Peyer's patch (tissue), 4 donors: ENCODE data around the gene MAP2K2. TPM values are rescaled to one million over a fixed set of nuclear protein-coding genes. Genes with fewer than 3 reads are reported as not detected.
A peak's percentile ranks its signal among the peaks of the same experiment; 100 is the strongest.

Source experiments
- DNase-seq, 3 donors: peaks; one replicate each; pipeline ENCODE4 v3.0.0-alpha.2; 2017 to 2019
- H3K27ac ChIP-seq, 4 donors: fragments of 200-600 bp; sonication (generic); one replicate each; pipeline ENCODE4 v1.5.1; 2016 to 2019
- H3K27me3 ChIP-seq, 2 donors: fragments of 200-600 bp; sonication (generic); one replicate each; pipeline ENCODE4 v1.5.1; 2019
- H3K36me3 ChIP-seq, 3 donors: fragments of 200-600 bp; sonication (generic); one replicate each; pipeline ENCODE4 v1.5.1; 2016 to 2019
- H3K4me1 ChIP-seq, 4 donors: fragments of 200-600 bp; sonication (generic); one replicate each; pipeline ENCODE4 v1.5.1; 2016 to 2019
- H3K4me3 ChIP-seq, 4 donors: fragments of 200-600 bp; sonication (generic); 1 replicate in 3 of 4; 2 replicates in 1 of 4; pipeline ENCODE4 v1.5.1; 2016 to 2019; ENCODE audit warnings: mild to moderate bottlenecking in 1 of 4
- H3K9me3 ChIP-seq, 4 donors: fragments of 200-600 bp; sonication (generic); one replicate each; pipeline ENCODE4 v1.5.1; 2016 to 2019; ENCODE audit warnings: mild to moderate bottlenecking in 1 of 4
- CTCF ChIP-seq, 6 experiments: fragments of 450-650 bp in 4 of 6; fragments of 200-600 bp in 2 of 6; sonication (generic) in 1 of 6; IDR thresholded peaks; one replicate each; pipeline ENCODE4 v1.5.1; 2017 to 2019; ENCODE audit warnings: antibody characterized with exemption in 6 of 6, mild to moderate bottlenecking in 3 of 6, moderate library complexity in 1 of 6
- POLR2A ChIP-seq, 2 donors: fragments of 450-650 bp; IDR thresholded peaks; one replicate each; pipeline ENCODE4 v1.5.1; 2017; ENCODE audit warnings: antibody characterized with exemption in 2 of 2, mild to moderate bottlenecking in 2 of 2, moderate library complexity in 2 of 2
- total RNA-seq, 4 donors: library from RNA; depleted of rRNA; stranded (reverse); fragments of >200 nt; gene quantifications; one replicate each; pipeline ENCODE4 v1.1.0, GENCODE V29; 2016

MAP2K2 gene
- total RNA-seq, 4 donors from 2014 or later: 168 to 283 (median 220) TPM

GRCh38 chr19:4119763-4120162 is 4.2 kb downstream of the MAP2K2 start:
- Histone ChIP-seq H3K4me3 (no peak overlapping the region), H3K4me1 (peaks cover 0 to 30% (median 21%) of the 10 kb centered on the region in 4 donors), H3K27ac (no peak overlapping the region), H3K36me3 (peaks cover 0 to 40% (median 0%) of the 10 kb centered on the region in 3 donors), H3K27me3 (no peaks in the 10 kb centered on the region), H3K9me3 (no peaks in the 10 kb centered on the region)
- TF ChIP-seq CTCF (IDR thresholded peaks at IDR 0.05) (no peak), POLR2A (IDR thresholded peaks at IDR 0.05) (no peak)
- DNase-seq: no peak

GRCh38 chr19:4115818-4116385 is 8.0 kb downstream of the MAP2K2 start:
- Histone ChIP-seq H3K27me3 (no peaks in the 10 kb centered on the region), H3K4me1 (peaks cover 0 to 12% (median 3%) of the 10 kb centered on the region in 4 donors), H3K36me3 (peaks cover 0 to 75% (median 0%) of the 10 kb centered on the region in 3 donors), H3K9me3 (no peaks in the 10 kb centered on the region), H3K27ac (peak overlapping the region in 2 of 4 donors; percentile 29 to 76), H3K4me3 (no peak overlapping the region)
- TF ChIP-seq POLR2A (IDR thresholded peaks at IDR 0.05) (no peak), CTCF (IDR thresholded peaks at IDR 0.05) (no peak)
- DNase-seq: no peak

GRCh38 chr19:4115050-4115817 is 8.7 kb downstream of the MAP2K2 start:
- no peak for TF ChIP-seq POLR2A (IDR thresholded peaks at IDR 0.05)
- no peak for TF ChIP-seq CTCF (IDR thresholded peaks at IDR 0.05)
- peak overlapping the region in 1 of 4 donors; percentile 15 for H3K4me3 ChIP-seq
- peak overlapping the region; percentile 29 to 76 (median 44) for H3K27ac ChIP-seq
- peaks cover 0 to 81% (median 0%) of the 10 kb centered on the region in 3 donors for H3K36me3 ChIP-seq
- DNase-seq: peak in 2 of 3 donors; percentile 78 to 87
- H3K27me3 ChIP-seq: no peaks in the 10 kb centered on the region
- H3K9me3 ChIP-seq: no peaks in the 10 kb centered on the region
- peaks cover 0 to 13% (median 2%) of the 10 kb centered on the region in 4 donors for H3K4me1 ChIP-seq

GRCh38 chr19:4114181-4114580 is 9.7 kb downstream of the MAP2K2 start:
- H3K9me3 ChIP-seq: no peaks in the 10 kb centered on the region
- H3K36me3 ChIP-seq: peaks cover 0 to 84% (median 0%) of the 10 kb centered on the region in 3 donors
- peaks cover 0 to 22% (median 5%) of the 10 kb centered on the region in 4 donors for H3K4me1 ChIP-seq
- no peaks in the 10 kb centered on the region for H3K27me3 ChIP-seq
- TF ChIP-seq CTCF (IDR thresholded peaks at IDR 0.05): no peak
- no peak for TF ChIP-seq POLR2A (IDR thresholded peaks at IDR 0.05)
- no peak for DNase-seq
- H3K4me3 ChIP-seq: no peak overlapping the region
- peak overlapping the region in 2 of 4 donors; percentile 16 to 76 for H3K27ac ChIP-seq

- H3K4me1 ChIP-seq: peaks cover 0 to 28% (median 5%) of the 10 kb centered on the region in 4 donors
Measured at GRCh38 chr19:4113398-4114088, 10.4 kb downstream of the MAP2K2 start.

More at GRCh38 chr19:4113398-4114088, 10.4 kb downstream of the MAP2K2 start:
- no peaks in the 10 kb centered on the region for H3K9me3 ChIP-seq
- TF ChIP-seq CTCF (IDR thresholded peaks at IDR 0.05) (no peak), POLR2A (IDR thresholded peaks at IDR 0.05) (no peak)
- no peak overlapping the region for H3K4me3 ChIP-seq
- no peak for DNase-seq
- no peaks in the 10 kb centered on the region for H3K27me3 ChIP-seq
- H3K36me3 ChIP-seq: peaks cover 0 to 90% (median 0%) of the 10 kb centered on the region in 3 donors
- no peak overlapping the region for H3K27ac ChIP-seq
